Glutamatergic neuron (in vitro differentiated cells): ENCODE data around the gene ABI3BP. TPM values are rescaled to one million over a fixed set of nuclear protein-coding genes. Genes with fewer than 3 reads are reported as not detected.

Experiments used
- DNase-seq: peaks from one replicate; pipeline ENCODE4 v3.0.0; 2022
- H3K27ac Mint-ChIP-seq: one replicate; pipeline ENCODE4 v1.8.0; 2020; ENCODE audit warnings: mild to moderate bottlenecking, mixed read lengths, inconsistent platforms; ENCODE audit not compliant: unreplicated experiment
- H3K27me3 Mint-ChIP-seq: one replicate; pipeline ENCODE4 v1.8.0; 2020; ENCODE audit warnings: mild to moderate bottlenecking, moderate library complexity, mixed read lengths, inconsistent platforms; ENCODE audit not compliant: unreplicated experiment
- H3K36me3 Mint-ChIP-seq: one replicate; pipeline ENCODE4 v1.8.0; 2020; ENCODE audit warnings: mild to moderate bottlenecking, mixed read lengths, inconsistent platforms; ENCODE audit not compliant: unreplicated experiment
- H3K4me1 Mint-ChIP-seq: one replicate; pipeline ENCODE4 v1.8.0; 2020; ENCODE audit warnings: mild to moderate bottlenecking, low read depth, mixed read lengths, inconsistent platforms; ENCODE audit not compliant: unreplicated experiment
- H3K4me3 Mint-ChIP-seq: one replicate; pipeline ENCODE4 v1.8.0; 2020; ENCODE audit warnings: mild to moderate bottlenecking, mixed read lengths, inconsistent platforms; ENCODE audit not compliant: unreplicated experiment
- H3K9me3 Mint-ChIP-seq: one replicate; pipeline ENCODE4 v1.8.0; 2020; ENCODE audit warnings: mild to moderate bottlenecking, moderate library complexity, mixed read lengths, inconsistent platforms; ENCODE audit not compliant: unreplicated experiment
- CTCF ChIP-seq: fragments of 200-600 bp; sonication (generic); IDR thresholded peaks from one replicate; pipeline ENCODE4 v1.5.0; 2021; ENCODE audit not compliant: partially characterized antibody, unreplicated experiment
- total RNA-seq: library from RNA; stranded (reverse); fragmentation: NEBNext Ultra II Directional; extraction: Animal tissue kit (Norgen Biotek cat#: 25700); gene quantifications from one replicate; pipeline ENCODE4 v1.2.1, GENCODE V29; 2021; ENCODE audit not compliant: unreplicated experiment

ABI3BP gene
- total RNA-seq, 1 donor from 2014 or later, result not detected

DNA sequence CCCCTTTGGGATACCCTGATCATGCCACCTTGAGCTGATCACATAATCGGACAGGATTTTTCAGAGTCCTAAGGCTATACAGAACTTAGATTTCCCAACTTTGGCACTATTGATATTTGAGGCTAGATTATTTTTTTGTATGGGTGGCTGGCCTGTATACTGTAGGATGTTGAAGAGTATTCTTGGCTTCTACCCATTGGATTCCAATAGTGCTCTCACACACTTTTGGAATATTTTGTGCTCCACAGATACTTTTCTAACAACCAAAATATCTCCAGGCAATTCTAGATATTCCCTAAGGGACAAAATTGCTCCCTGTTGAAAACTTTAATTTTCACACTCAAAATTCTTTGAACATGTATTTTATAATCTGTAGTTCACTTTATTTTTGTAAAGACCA is 125.1 kb downstream of the ABI3BP start:
- no peaks in the 10 kb centered on the region for H3K9me3 Mint-ChIP-seq
- DNase-seq, result no peak
- no peak for TF ChIP-seq CTCF
- no peak overlapping the region for H3K4me3 Mint-ChIP-seq
- no peaks in the 10 kb centered on the region for H3K4me1 Mint-ChIP-seq
- no peaks in the 10 kb centered on the region for H3K36me3 Mint-ChIP-seq
- H3K27me3 Mint-ChIP-seq, result no peaks in the 10 kb centered on the region
- no peak overlapping the region for H3K27ac Mint-ChIP-seq

- DNase-seq, result no peak
- no peaks in the 10 kb centered on the region for H3K27me3 Mint-ChIP-seq
- H3K9me3 Mint-ChIP-seq, result no peaks in the 10 kb centered on the region
- no peaks in the 10 kb centered on the region for H3K36me3 Mint-ChIP-seq
- H3K27ac Mint-ChIP-seq, result no peak overlapping the region
- TF ChIP-seq CTCF, result no peak
- H3K4me3 Mint-ChIP-seq, result no peak overlapping the region
- no peaks in the 10 kb centered on the region for H3K4me1 Mint-ChIP-seq
Measured at GRCh38 chr3:100865442-100865841, 127.8 kb downstream of the ABI3BP start.

DNA sequence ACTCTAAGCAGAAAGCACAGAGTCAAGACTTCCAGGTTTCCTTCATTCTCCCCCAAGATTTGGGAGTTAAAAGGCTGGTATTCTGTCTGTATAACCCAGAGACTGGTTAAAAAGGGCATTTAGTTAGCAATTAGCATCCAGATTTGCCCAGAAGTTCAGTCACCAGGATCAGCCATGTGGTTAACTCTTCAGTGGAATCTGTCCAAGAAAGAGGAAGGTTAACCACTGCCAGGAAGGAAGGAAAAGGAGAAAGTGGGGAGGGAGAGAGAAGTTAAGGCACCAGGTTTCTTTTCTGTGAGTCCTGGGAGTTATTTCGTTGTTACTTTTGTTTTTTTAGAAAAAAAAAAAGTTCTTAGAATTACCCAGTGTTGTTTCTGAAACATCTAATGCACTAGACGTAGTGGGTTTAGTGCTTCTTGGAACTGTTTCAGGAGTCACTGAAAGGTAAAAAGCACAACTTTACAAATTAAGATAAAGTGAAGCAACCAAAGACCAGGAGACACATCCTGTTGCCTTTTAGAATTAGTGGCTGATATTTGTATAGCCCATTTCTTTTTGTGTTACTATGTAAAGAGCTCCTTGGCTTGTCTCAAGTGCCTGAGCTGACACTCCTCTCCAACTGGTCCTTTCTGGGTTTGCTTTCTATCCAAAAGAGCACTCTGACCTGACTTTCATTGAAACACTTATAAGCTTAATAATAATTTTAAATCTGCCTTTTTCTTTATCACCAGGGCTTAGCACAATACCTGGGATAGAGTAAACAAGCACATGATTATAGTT is 128.6 kb downstream of the ABI3BP start:
- no peak for DNase-seq
- H3K4me1 Mint-ChIP-seq, result no peaks in the 10 kb centered on the region
- TF ChIP-seq CTCF, result no peak
- H3K36me3 Mint-ChIP-seq, result no peaks in the 10 kb centered on the region
- H3K9me3 Mint-ChIP-seq, result no peaks in the 10 kb centered on the region
- no peak overlapping the region for H3K4me3 Mint-ChIP-seq
- H3K27ac Mint-ChIP-seq, result no peak overlapping the region
- H3K27me3 Mint-ChIP-seq, result no peaks in the 10 kb centered on the region

DNA sequence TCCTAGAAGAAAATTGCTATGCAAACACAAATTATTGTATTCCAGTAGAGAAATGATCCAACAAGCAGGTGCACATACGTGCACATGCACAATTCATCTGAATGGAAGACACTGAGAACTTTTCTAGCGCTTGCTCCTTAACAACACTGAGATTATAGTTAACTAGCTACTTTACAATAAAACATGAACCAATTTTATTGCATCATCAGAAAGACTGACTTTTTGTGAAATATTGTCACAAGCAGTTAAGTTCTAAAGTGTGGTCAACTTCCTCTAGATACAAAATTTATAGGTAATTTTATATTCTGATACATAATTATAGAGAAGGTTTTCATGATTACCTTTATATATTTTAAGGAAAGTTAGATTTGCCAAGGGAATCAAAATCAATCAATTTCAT is 135.4 kb downstream of the ABI3BP start:
- no peak overlapping the region for H3K27ac Mint-ChIP-seq
- no peaks in the 10 kb centered on the region for H3K36me3 Mint-ChIP-seq
- H3K27me3 Mint-ChIP-seq, result no peaks in the 10 kb centered on the region
- no peaks in the 10 kb centered on the region for H3K9me3 Mint-ChIP-seq
- no peak overlapping the region for H3K4me3 Mint-ChIP-seq
- no peaks in the 10 kb centered on the region for H3K4me1 Mint-ChIP-seq
- no peak for DNase-seq
- TF ChIP-seq CTCF, result no peak

DNA sequence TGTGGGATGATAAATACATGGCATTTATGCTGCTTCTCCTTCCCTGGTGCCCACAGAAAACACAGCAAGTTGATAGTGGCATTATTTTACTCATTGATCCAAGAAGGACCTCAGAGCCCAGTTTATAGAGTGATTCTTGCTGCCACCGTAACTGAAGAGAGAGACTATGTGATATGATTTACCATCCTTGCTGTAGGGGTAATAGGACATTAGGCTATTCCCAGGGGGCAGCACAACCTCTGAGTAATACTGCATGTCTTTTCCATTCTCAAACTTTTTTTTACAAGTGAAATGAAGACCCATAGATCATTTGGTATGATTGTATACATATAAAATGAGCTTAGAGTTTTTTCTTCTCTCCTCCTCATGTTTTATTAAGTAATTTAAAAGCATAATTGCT is 136.4 kb downstream of the ABI3BP start:
- H3K36me3 Mint-ChIP-seq, result no peaks in the 10 kb centered on the region
- no peak overlapping the region for H3K27ac Mint-ChIP-seq
- no peak for DNase-seq
- no peaks in the 10 kb centered on the region for H3K9me3 Mint-ChIP-seq
- no peak for TF ChIP-seq CTCF
- H3K27me3 Mint-ChIP-seq, result no peaks in the 10 kb centered on the region
- no peaks in the 10 kb centered on the region for H3K4me1 Mint-ChIP-seq
- H3K4me3 Mint-ChIP-seq, result no peak overlapping the region
